ENCODE results near the gene THOP1. TPM values are rescaled to one million over a fixed set of nuclear protein-coding genes. Genes with fewer than 3 reads are reported as not detected.

Gene THOP1
- total RNA-seq, 1 experiment from 2014 or later = 143 TPM

GRCh38 chr19:2751438-2751830 is 33.9 kb upstream of the THOP1 start:
- in situ Hi-C loops (cut with HindIII; ENCODE audit: low pct_unique_long_range_greater_than_20kb, low sequenced_read_pairs) (no loop called here), intact Hi-C loops (cut with micrococcal nuclease; ENCODE audit: unreplicated experiment) (no loop called here)
- TF ChIP-seq REST (IDR thresholded peaks at IDR 0.05; ENCODE audit: insufficient read depth in 1 of 2, low read depth in 2 of 2, low read length in 1 of 2) (no peak), POLR2AphosphoS5 (IDR thresholded peaks at IDR 0.05; ENCODE audit: low read depth, low read length) (no peak), SIN3A (IDR thresholded peaks at IDR 0.05; ENCODE audit: borderline replicate concordance, insufficient read depth, low read depth, low read length) (no peak), CTCF (IDR thresholded peaks at IDR 0.05) (no peak), TCF7L2 (IDR thresholded peaks at IDR 0.05; ENCODE audit: low read depth, low read length) (no peak)
- BruUV-seq (replicated peaks) = no TSS peak
- ATAC-seq = no peak
- H3K9me3 ChIP-seq (ENCODE audit: control insufficient read depth, insufficient read depth, low read depth, low read length) = no peaks in the 10 kb centered on the region
- H3K4me3 ChIP-seq (ENCODE audit: low read depth in 2 of 2, low read length in 2 of 2) = no peak overlapping the region
- DNase-seq (ENCODE audit: low read depth, low spot score) = no peak
- no peaks in the 10 kb centered on the region for H3K36me3 ChIP-seq (ENCODE audit: control insufficient read depth, insufficient read depth, low read length)
- H3K27ac ChIP-seq (ENCODE audit: low read length) = no peak overlapping the region
- no peaks in the 10 kb centered on the region for H3K27me3 ChIP-seq (ENCODE audit: control insufficient read depth, insufficient read depth, low read length)
- POLR2A ChIA-PET = no interaction called here
- CTCF ChIA-PET = interaction anchor here (0.6 kb wide), 1 partner anchor 28 kb away, joined by 3 read pairs; no protein-coding TSS in a partner anchor
- H3K4me1 ChIP-seq (ENCODE audit: control insufficient read depth, insufficient read depth, low read length) = no peaks in the 10 kb centered on the region

- Histone ChIP-seq H3K4me1 (ENCODE audit: control insufficient read depth, insufficient read depth, low read length) (no peaks in the 10 kb centered on the region), H3K27me3 (ENCODE audit: control insufficient read depth, insufficient read depth, low read length) (no peaks in the 10 kb centered on the region), H3K36me3 (ENCODE audit: control insufficient read depth, insufficient read depth, low read length) (no peaks in the 10 kb centered on the region), H3K4me3 (ENCODE audit: low read depth in 2 of 2, low read length in 2 of 2) (no peak overlapping the region), H3K27ac (ENCODE audit: low read length) (no peak overlapping the region), H3K9me3 (ENCODE audit: control insufficient read depth, insufficient read depth, low read depth, low read length) (no peaks in the 10 kb centered on the region)
- POLR2A ChIA-PET = no interaction called here
- no TSS peak for BruUV-seq (replicated peaks)
- no peak for ATAC-seq
- TF ChIP-seq CTCF (IDR thresholded peaks at IDR 0.05) (no peak), TCF7L2 (IDR thresholded peaks at IDR 0.05; ENCODE audit: low read depth, low read length) (no peak), SIN3A (IDR thresholded peaks at IDR 0.05; ENCODE audit: borderline replicate concordance, insufficient read depth, low read depth, low read length) (no peak), POLR2AphosphoS5 (IDR thresholded peaks at IDR 0.05; ENCODE audit: low read depth, low read length) (no peak), REST (IDR thresholded peaks at IDR 0.05; ENCODE audit: insufficient read depth in 1 of 2, low read depth in 2 of 2, low read length in 1 of 2) (no peak)
- DNase-seq (ENCODE audit: low read depth, low spot score) = no peak
- intact Hi-C loops (cut with micrococcal nuclease; ENCODE audit: unreplicated experiment) (no loop called here), in situ Hi-C loops (cut with HindIII; ENCODE audit: low pct_unique_long_range_greater_than_20kb, low sequenced_read_pairs) (no loop called here)
- CTCF ChIA-PET = no interaction called here
These were observed 30.4 kb upstream of the THOP1 start for GRCh38 chr19:2754659-2755447.

Data from Panc1 (cell line).